Fibroblast of skin of left biceps (primary cell): ENCODE data around the gene ISOC2.

Source experiments
- DNase-seq, 2 experiments: peaks; one replicate each; pipeline ENCODE4 v3.0.0-alpha.2; 2013; ENCODE audit warnings: low read depth in 2 of 2

Gene ISOC2

DNA sequence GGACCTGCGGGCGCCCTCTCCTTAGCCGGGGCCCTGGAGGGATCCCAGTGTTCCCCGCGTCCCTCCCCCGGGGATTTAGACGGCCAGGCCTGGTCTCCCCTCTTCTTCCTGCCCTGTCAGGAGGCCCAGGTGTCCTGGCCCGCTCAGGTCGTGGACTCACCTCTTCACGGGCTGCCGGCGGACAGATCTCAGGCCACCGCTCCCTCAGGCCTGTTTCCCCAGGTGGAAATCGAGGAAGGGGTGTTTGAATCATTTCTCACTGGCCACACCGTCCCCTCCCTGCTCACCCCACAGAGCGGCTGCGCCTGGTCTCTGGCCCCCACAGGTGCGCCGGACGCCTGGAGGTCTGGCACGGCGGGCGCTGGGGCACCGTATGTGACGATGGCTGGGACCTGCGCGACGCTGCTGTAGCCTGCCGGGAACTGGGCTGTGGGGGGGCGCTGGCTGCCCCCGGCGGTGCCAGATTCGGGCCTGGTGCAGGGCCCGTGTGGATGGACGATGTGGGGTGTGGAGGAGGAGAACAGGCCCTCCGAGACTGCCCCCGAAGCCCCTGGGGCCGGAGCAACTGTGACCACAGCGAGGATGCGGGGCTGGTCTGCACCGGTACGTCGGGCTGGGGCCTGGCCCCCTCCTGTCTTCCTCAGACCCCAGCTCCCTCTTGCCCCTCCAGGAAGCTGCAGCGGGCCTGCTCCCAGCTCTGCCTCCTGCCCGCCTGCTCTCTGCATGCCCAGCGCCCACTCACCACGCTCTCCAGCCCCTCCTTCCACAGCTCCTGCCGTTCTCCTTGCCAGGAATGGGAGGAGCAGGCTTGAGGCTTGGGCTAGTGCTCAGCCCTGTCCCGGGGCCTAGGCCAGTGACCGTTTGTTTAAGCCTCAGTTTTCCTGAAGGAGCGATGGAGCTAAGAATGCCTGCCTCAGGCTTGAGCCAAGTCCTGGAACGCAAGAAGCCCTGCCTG lies 29.3 kb upstream of the ISOC2 start:
- DNase-seq, result no peak

DNA sequence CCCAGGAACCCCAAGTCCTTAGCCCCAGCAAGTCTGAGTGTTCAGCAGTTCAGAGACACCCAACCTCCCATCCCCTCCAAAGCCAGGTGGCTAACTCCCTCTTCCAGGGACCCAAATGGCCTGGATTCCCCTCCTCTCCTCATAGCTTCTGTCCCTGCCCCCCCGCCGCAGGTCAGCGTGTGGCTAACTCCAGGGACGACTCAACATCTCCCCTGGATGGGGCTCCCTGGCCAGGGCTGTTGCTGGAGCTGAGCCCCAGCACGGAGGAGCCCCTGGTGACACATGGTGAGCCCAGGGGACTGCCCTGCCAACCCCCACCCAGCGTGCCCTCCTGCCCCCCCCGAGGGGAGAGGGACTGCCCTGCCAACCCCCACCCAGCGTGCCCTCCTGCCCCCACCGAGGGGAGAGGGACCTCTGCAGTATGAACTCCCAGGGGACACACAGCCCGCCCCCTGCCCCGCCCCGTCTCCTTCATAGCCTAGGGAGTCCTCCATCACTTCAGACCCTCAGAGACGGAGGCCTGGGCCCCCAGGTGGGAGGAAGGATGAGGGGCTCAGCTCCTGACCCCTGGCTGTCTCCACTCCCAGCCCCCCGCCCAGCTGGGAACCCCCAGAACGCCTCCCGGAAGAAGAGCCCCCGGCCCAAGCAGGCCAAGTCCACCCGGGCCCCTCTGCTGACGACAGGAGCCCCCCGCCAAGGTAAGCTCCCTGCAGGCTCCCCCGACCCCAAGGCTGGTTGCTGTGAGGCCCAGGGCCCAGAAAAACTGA lies 28.5 kb upstream of the ISOC2 start:
- DNase-seq, result no peak

DNA sequence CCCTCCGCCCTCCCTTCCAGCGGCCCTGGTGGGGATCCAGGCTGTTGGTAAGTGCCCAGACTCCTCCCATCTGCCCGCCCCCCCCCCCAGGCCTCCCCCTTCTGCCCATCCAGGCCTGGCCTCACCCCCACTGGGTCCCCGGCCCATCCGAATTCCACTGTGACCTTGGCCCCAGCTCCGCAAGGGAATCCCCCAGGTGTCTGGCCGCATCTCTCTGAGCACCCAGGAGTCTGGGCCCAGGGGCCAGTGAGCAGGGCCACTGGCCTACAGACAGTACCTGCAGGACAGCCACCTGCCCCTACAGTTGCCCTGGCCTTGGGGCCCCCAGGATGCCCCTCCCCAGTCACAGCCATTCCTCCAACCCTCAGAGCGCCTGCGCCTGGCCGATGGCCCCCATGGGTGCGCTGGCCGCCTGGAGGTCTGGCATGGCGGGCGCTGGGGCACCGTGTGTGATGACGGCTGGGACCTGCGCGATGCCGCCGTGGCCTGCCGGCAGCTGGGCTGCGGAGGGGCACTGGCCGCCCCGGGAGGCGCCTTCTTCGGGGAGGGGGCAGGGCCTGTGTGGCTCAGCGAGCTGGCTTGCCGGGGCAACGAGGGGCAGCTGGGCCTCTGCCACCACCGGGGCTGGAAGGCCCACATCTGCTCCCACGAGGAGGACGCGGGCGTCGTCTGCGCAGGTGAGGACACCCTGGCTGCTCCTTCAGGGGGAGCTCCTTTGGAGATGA lies 27.7 kb upstream of the ISOC2 start:
- no peak for DNase-seq

DNA sequence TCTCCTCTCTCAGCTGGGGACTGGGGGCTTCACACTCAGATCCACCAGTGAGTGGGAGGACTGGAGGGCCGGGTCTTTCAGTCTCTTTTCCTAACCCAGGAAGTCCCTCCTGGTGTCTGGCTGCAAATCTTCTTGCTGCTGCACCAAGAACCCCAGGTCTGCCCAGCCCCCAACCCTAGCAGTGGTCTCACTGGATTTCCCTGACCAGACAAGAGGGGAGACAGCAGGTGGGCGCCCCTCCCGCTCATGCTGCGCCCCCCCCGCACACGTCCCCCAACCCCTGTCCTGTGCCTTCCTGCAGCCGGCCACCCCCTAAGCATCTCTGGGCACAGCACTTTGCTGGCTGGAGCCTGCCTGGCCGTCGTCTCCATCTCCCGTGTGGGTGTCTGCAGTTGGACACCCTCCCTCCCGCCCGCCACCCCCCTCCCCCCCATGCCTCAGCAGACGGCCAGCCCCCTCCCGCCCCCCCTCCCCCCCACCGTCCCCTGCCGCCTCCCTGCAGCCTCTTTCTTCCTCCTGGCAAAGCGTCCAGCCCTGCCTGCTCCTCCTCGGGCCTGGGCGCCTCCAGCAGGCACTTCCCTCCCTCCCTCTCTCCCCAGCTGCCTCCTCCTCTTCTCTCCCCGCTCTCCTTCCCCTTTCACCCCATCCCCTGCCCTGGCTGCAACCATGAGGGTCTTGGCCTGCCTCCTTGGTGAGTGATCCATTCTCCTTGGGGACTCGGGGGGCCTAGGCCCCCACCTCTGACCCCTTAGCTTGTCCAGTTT lies 26.7 kb upstream of the ISOC2 start, which contains the start of gene SSC5D:
Gene SSC5D, plus strand, starts transcription at position 513 of the 764 bp plus-strand sequence. Its CDS starts 154 bp downstream, at position 667.
- no peak for DNase-seq

DNA sequence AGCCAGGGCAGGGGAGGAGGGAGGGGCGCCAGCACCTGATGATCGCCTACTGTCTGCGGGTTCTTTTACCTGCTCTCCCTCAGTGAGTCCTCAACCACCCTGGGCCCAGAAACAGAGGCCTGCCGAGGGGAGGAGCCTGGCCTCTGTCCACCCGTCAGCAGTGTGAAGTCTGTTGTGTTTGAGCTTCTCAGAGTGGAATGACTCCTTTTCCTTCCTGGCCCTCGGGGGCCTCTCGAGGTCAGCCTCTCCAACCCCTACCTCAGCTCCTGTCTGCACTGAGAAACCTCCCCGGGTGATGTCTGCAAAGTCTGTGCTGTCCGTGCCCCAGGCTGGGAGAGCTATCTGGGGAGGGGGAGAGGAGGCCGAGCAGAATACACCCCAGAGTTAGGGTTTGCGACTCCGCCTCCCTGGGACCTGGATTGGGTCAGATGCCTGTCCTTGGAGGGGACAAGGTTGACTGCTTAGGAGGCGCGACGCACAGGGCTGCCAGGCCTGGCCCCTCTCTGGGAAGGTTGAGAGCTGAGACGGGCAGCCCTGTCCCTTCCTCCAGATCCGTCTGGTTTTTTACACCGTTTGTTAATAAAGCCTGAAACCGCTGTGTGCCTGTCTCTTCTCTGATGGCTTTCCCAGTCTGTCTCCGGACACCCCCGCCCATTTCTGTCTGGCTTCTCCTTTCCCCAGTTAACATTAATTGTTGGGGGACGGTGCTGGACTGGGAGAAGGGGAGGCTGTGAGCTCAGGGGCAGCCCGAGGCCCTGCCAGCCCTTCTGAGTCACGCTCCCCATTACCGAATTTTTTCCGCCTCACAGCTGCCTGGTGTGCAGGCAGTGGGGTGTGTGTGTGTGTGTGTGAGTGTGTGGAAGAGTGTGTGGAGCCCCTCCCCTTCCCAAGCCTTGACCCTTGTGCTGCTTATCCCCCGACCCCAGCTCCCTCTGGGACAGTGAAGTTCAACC lies 25.8 kb upstream of the ISOC2 start:
- peak; percentile 87 to 90 for DNase-seq

DNA sequence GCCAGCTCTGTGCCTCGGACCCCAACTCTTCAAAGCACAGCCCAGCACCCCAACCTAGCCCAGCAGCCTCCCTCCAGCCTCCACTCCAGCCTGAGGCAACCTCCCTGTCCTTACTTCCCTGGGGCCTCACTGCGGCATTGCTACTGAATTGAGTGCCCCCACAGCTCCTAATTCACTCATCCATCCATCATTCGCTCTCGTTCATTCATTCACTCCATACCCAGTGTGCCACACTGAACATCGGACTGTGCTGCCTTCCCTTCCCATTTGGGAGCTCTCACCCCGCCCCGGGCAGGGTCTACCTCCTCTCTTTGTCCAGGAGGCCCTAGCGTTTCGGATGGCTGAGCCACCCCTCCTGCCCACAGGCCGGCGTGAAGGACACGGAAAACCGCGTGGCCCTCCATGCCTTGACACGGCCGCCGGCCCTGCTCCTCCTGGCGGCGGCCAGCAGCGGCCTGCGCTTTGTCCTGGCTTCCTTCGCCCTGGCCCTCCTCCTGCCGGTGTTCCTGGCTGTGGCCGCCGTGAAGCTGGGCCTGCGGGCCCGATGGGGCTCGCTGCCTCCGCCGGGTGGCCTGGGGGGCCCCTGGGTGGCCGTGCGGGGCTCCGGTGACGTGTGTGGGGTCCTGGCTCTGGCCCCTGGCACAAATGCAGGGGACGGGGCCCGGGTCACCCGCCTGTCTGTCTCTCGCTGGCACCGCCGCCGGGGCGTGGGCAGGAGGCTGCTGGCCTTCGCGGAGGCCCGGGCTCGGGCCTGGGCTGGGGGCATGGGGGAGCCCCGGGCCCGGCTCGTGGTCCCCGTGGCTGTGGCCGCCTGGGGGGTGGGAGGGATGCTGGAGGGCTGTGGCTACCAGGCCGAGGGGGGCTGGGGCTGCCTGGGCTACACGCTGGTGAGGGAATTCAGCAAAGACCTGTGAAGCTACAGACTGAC lies 24.9 kb upstream of the ISOC2 start:
- DNase-seq, result no peak

DNA sequence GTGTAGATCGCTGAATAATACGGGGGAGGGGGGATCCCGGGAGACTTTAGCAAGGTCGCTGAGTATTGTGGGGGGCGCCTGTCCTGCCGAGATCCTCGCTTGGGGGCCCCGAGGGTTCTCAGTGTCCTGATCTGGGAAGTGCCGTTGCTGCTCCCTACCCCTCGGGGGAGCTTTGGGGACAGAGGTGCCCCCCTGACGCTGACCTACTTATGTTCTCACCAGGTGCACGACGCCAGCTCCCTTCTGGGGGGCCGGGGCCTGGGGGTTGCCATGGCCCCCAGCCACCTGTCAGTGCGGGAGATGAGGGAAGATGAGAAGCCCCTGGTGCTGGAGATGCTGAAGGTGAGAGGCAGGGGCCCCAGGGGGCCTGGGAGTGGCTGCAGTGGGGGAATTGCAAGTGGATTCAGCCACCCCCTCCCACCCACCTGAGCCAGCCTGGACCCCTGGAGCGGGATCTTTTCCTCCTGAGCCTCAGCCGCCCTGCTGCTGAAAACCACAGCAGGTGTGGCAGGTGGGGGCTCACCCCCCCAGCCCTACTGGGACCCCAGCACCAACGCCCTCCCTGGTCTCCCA lies 24.1 kb upstream of the ISOC2 start:
- no peak for DNase-seq

DNA sequence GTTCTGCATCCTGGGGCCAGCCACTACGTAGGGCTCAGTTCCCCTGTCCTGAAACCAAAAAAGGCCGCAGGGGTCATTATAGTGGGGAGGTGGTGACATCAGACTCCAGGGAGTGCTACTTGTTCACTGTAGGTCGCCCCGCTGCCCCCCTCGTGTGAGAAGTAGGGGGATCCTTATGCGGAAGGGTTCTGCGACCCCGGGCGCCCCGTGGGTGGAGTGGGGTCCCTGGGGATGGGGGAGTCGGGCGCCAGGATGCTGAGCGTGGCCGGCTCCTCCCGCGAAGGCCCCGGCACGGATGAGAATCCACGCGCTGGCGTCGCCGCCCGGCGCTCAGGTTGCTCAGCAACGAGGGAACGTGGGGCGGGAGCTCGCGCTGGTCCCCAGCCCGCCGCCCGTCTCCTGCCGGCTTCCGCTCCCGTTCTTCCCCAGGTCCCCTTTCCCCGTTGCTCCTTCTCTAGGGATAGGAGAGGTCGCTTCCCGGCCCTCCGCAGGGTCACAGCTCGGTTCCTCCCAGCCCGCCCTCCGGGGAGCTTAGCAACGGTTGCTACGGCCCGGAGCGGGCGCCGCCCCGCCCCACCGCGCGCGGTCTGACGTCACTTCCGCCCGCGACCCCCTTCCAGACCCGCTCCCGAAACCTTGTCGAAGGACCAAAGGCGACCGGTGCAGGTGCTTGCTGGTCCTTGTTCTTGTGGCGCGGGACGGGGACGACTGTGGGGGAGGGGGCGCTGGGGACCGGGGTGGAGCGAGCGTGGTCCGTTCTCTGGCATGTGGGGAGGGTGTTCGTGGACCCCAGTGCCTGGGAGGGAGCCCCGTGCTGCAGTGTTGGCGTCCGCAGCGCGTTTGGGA lies 23.4 kb upstream of the ISOC2 start, which contains the start of gene NAT14:
Gene NAT14, plus strand, starts transcription at position 596 of the 846 bp plus-strand sequence. CDS start 521 bp downstream, outside the sequence.
- DNase-seq, result no peak

DNA sequence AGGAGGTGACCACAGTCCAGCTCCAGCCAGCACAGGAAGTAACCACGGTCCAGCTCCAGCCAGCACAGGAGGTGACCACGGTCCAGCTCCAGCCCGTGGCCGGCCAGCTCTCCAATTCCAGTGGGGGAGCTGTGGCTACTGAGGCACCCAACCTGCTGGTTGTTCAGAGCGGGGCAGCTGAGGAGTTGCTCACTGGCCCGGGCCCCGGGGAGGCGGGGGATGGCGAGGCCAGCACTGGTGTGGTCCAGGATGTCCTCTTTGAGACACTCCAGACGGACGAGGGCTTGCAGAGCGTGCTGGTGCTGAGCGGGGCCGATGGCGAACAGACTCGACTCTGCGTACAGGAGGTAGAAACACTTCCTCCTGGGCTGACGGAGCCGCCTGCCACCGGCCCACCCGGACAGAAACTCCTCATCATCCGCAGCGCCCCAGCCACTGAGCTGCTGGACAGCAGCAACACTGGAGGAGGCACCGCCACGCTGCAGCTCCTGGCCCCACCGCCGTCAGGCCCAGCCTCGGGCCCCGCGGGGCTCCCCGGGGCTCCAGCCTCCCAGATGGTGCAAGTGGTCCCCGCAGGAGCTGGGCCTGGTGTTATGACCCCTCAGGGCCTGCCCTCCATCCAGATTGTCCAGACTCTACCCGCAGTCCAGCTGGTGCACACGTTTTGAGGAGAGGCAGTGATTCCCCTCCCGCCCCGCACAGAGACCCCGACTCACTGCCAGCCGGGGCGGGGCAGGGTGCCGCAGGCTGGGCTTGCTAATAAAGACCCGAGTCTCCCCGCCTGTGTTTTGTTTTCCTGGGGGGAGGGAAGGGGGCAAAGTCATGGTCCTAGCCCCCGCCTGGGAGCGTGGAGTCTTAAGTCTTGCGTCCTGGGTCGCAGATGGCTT lies 22.5 kb upstream of the ISOC2 start:
- no peak for DNase-seq

DNA sequence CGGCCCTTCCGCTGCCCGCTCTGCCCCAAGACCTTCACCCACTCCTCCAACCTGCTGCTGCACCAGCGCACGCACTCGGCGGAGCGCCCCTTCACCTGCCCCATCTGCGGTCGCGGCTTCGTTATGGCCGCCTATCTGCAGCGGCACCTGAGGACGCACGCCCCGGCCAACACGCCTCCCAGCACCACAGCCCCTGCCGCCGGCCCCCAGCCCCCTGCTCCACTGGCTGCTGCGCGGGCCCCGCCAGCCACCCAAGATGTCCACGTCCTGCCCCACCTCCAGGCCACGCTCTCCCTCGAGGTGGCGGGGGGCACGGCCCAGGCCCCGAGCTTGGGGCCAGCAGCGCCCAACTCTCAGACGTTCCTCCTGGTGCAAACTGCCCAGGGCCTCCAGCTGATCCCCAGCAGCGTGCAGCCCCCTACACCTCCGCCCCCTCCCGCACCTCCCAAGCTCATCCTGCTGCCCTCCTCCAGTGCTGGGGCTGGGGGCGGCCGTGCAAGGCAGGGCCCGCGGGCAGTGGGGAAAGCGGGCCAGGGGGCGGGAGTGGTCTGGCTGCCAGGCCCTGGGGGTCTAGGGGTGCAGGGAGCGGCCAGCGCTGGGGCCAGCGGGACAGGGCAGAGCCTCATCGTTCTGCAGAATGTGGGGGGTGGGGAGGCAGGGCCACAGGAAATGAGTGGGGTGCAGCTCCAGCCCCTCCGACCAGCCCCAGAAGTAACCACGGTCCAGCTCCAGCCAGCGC lies 21.7 kb upstream of the ISOC2 start:
- DNase-seq, result no peak

DNA sequence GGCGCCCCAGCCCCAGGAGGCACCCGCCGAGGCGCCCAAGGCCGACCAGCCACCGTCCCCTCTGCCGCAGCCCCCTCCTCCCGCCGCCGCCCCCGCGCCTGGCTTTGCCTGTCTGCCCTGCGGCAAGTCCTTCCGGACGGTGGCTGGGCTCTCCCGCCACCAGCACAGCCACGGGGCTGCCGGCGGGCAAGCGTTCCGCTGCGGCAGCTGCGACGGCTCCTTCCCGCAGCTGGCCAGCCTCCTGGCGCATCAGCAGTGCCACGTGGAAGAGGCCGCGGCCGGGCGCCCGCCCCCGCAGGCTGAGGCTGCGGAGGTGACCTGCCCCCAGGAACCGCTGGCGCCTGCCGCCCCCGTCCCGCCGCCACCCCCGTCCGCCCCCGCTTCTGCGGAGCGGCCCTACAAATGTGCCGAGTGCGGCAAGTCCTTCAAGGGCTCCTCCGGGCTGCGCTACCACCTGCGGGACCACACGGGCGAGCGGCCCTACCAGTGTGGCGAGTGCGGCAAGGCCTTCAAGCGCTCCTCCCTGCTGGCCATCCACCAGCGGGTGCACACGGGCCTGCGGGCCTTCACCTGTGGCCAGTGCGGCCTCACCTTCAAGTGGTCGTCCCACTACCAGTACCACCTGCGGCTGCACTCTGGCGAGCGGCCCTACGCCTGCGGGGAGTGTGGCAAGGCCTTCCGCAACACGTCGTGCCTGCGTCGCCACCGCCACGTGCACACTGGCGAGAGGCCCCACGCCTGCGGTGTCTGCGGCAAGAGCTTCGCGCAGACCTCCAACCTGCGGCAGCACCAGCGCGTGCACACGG lies 20.9 kb upstream of the ISOC2 start:
- DNase-seq, result no peak

DNA sequence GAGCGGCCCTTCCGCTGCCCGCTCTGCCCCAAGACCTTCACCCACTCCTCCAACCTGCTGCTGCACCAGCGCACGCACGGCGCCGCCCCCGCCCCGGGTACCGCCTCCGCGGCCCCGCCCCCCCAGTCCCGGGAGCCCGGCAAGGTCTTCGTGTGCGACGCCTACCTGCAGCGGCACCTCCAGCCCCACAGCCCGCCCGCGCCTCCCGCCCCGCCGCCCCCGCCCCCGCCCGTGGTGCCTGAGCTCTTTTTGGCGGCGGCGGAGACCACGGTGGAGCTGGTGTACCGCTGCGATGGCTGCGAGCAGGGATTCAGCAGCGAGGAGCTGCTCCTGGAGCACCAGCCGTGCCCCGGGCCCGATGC lies 20.3 kb upstream of the ISOC2 start:
- DNase-seq, result no peak

DNA sequence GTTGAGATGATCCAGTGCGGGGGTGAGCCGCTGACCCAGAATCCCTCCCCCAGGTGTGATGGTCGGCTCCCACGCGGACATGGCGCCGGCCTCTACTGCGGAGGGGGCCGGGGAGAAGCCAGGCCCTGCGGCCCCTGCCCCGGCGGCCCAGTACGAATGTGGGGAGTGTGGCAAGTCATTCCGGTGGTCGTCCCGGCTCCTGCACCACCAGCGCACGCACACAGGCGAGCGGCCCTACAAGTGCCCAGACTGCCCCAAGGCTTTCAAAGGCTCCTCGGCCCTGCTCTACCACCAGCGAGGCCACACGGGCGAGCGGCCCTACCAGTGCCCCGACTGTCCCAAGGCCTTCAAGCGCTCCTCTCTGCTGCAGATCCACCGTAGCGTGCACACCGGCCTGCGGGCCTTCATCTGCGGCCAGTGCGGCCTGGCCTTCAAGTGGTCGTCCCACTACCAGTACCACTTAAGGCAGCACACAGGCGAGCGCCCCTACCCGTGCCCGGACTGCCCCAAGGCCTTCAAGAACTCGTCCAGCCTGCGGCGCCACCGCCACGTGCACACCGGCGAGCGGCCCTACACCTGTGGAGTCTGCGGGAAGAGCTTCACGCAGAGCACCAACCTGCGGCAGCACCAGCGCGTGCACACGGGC lies 19.8 kb upstream of the ISOC2 start:
- no peak for DNase-seq

DNA sequence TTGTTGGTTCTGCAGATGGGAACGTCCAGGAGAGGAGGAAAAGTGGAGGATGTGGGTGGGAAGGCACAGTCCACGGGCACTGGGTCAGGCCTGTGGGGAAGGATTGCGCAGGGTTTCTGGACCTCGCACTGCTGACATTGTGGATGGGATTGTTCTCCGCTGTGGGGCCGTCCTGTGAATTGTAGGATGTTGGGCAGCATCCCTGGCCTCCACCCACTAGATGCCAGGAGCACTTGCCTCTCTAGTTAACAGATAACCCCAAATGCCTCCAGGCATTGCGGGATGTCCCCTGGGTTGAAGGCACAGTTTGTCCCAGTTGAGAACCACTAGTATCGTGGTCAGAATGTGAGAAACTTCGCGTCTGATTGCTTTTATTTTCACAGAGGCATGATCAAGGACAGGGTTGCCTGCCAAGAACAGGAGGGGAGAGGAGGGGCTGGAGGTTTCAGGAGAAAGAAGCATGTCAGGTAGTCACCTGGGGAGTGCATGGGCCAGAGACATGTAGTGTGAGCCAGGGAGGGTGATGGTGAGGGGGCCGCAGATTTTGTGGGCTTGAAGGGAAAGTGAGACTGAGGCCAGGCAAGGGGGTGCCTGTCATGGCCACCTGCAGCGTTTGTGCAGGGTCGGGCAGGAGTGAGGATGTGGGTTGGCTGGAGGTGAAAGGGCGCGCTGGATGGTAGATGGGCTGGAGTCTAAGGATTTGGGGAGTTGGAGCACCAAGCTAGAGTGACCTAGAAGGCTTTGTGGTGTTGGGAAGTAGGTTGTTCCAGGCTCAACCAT lies 18.2 kb upstream of the ISOC2 start:
- DNase-seq, result no peak
